SHP77 treated with DMSO at 0.1 percent for 48 hours (cell line): Measurements from ENCODE around the gene NKD2.
"Not testable (repeated sequence)": the region's sequence is repeated elsewhere in the genome, so short reads cannot be mapped to it uniquely, and the experiment has no call there.

Experiments
- DNase-seq: peaks from one replicate; lab custom pipeline; 2025; lab: John Stamatoyannopoulos, UW

The NKD2 gene

DNA sequence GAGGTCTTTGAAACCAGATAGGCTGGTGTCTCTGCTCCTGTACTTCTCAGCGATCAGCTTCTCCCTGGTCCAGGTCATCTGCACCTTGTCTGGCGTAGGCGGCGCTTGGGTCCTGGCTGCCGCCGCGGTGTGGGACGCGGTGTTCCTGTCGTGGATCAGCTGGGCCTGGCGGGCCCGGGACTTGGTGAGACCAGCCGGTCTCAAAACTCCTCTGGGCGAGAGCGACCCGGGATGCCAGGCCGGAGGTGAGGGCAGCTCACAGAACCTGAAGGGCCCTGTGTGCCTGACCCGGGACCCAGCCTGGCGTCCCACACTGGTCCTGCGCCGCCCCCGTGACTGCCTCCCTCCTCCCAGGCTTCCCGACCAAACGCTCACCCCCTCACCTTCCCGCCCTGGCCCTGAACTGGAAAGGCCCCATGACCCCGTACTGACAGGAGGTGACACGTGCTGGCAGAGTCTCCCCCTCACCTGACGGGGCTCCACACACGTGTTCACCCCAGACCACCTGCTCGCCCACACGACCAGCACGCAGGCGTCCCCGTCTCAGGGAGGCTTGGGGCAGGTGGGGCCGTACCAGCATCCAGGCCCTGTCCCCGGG is 49.0 kb downstream of the NKD2 start:
- no peak for DNase-seq

DNA sequence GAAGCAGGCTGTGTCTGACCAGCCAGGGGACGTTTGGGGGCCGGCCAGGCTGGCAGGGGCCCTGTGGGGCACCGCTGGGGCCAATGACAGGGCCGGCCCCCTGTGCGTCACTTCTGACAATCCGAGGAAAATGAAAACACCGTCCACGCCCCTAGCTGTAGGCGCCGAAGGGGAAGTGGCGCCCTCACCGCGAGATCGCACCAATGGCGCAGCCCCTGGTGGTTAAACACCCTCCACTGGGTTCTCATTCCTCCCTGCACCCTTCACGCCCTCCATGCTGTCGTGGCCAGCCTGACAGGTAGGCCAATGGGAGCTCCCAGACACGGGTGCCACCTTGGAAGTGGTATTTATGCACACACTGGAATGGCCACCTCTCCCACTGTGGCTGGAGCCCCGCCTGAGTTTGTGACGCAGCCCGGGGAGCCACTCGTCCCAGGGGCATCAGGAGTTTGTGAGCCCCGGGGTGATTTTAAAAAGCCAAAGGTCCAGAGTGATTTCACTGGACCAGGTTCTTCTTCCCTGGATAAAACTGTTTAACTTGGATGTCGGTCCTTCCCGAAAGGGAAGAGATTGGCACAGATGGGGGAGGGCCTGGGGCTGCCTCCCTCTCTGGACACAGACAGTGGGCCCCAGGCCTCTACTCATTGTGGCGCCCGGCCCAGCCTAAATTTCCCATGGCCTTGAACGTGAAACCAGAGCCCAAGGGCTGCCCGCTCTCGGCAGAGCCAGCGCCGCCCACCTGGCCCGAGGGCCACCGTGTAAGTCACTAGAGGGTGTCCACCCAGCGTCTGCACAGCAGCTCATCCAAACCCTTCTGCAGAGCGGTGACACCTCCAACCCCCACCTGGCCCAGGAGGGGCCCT is 49.7 kb downstream of the NKD2 start:
- no peak for DNase-seq

DNA sequence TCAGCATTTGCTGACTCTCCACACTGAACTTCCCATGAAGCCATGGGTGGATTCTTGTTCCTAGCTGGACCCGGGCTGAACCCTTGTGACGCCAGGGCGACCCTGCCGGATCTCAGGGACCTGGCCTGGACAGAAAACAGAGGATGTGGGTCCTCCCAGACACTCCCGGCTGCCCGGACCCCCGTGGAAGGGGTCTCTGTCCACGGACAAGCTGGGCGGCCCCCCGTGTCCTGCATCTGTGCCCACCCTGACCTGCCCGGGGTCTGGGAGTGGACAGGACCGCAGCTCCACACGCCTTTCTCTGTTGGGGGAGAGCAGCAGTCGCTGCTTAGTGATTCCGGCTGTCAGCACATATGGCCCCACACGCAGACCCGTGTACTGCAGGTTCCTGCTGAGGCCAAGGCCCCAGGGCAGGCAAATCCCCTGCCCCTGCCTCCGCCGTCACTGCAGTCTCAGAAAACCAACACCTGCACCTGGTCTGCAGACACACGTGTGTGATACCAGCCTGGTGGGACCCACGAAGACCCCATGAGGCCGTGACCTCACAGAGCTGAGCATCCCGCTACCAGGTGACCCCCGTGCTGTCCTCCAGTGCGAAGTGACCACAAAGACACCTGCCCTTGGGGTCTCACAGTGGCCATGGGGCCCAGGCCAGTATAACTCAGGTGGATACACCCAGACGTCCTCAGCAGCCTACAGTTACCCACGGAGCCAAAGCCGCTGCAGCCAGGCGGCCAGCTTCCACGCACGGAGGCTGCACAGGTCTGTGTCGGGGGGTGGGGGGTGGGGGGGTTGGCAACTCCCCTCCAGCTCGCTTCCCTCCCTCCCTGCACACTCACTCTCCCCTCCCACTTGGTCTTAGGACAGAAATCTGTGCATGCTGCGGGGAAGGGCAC is 50.6 kb downstream of the NKD2 start:
- no peak for DNase-seq

DNA sequence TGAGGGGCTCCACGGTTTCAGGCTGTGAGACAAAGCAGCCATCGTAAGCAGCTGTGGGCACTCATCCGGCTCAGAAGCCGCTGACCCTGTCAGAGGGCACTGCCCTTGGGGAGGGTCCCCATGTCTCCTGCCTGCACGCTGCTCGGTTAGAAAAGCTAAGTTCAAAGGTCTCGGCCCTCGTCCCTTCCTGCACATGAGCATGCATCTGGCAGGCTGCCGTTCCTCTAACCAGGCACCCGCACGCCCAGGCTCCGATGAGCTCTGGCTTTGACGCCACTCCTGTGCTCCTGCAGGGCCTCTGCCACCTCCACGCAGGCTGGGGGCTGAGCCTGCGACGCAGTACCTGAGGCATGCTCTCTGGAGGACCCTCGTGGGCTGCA is 51.3 kb downstream of the NKD2 start:
- DNase-seq: no peak

DNA sequence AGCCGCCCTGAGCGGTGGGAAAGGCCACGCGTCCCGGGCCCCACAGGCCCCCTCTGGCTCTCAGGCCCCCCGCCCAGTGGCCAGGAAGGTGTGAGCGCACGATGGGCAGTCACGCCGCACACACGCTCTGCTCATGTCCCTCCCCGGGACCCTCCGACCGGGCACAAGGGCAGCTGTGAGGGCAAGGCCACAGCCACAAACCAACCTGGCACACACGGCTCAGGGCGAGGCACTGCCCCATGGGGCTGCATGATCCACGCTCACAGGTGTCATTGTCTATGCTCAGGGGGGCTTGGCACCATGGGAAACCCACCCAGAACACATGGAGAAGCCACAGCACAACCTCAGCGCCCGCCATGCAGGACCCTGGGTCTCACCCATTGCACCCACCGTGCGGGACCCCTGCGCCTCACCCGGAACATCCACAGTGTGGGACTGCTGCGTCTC is 52.0 kb downstream of the NKD2 start:
- DNase-seq: no peak

DNA sequence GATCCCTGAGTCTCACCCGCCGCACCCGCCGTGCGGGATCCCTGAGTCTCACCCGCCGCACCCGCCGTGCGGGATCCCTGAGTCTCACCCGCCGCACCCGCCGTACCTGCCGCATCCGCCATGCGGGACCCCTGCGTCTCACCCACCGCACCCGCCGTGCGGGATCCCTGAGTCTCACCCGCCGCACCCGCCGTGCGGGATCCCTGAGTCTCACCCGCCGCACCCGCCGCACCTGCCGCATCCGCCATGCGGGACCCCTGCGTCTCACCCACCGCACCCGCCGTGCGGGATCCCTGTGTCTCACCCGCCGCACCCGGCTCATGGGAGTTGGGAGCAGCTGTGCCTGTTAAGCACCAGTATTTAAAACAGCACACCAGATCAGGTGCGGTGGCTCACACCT is 52.7 kb downstream of the NKD2 start:
- DNase-seq: not testable (repeated sequence)

DNA sequence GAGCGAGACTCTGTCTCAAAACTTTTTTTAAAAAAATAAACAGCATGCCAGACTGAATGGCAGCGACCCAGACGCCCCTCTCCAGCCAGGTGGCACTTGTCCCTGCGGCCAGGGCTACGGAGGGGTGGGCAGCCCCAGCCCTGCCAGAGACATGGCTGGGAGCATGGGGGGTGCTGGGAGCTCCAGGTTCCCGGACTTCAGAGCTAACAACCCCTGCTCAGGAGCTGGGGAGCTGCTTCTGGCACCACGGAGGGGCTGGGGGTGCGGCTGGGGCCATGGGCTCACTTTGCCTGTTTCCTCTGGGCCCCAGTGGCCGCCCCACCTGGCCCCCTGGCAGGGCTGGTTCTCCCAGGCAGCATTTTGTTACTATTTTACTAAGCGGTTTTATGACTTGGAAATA is 53.3 kb downstream of the NKD2 start:
- no peak for DNase-seq

DNA sequence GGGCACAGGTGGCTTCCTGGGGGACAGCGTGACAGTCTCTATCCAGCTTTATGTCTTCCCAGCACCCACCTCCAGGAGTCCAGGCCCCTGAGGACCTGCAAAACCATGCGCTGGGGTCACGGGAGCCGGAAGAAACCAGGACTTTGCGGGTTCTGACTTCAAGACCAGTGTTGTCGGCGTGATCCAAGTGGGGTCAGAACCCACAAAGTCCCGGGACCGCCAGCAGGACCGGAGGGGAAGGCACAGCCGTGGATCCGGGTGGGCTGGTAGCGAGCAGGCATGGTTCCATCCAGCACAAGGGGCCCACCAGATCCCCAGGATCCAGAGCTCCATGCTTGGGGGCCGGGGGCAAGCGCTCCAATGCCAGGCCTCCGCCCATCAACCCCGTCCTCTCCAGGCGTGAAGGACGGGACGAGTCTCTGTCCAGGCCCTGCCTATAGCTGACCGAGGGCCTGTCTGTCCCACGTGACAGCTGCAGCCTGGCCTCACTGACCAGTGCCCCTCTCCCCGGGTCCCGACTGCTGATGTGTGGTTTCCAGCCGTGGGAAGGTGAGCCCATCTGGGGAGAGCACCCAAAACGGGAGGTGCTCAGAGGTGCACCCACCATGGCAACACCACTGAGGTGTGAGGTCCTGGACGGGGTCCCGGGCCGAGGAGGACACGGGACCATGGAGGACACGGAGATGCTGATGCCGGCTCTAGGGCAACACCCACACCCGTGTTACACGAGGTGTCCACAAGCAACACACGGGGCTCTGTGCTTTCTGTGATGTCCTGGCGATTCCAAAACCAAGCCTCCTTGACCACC is 54.4 kb downstream of the NKD2 start:
- DNase-seq: no peak

DNA sequence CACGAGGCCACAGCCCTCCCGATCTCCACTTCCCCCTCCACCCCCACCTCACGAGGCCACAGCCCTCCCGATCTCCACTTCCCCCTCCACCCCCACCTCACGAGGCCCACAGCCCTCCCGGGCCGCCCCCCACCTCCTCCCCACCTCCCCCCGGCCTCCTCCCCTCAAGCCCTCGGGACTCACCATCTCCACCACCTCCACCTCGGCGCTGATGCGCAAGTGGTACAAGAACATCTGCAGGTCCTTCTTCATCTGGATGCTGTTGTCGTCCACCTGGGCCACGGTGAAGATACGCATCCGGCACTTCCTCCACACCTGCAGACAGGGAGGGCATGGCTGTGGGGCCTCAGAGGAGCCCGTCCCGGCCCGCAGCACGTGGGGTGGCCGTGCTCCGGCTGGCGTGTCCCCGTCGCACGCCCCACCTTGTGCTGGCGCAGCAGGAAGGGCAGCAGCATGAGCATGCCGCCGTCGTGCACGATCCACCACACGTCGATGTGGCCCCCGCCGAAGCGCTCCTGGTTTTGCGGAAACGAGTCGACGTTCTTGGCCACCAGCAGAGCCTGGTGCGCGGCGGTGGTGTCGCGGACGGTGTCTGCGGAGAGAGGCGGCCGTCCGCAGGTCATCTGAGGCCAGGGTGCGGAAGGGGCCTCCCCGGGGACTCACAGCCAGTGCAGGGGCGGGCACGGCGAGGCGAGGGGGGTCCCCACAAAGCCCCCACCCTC is 55.2 kb downstream of the NKD2 start:
- no peak for DNase-seq

DNA sequence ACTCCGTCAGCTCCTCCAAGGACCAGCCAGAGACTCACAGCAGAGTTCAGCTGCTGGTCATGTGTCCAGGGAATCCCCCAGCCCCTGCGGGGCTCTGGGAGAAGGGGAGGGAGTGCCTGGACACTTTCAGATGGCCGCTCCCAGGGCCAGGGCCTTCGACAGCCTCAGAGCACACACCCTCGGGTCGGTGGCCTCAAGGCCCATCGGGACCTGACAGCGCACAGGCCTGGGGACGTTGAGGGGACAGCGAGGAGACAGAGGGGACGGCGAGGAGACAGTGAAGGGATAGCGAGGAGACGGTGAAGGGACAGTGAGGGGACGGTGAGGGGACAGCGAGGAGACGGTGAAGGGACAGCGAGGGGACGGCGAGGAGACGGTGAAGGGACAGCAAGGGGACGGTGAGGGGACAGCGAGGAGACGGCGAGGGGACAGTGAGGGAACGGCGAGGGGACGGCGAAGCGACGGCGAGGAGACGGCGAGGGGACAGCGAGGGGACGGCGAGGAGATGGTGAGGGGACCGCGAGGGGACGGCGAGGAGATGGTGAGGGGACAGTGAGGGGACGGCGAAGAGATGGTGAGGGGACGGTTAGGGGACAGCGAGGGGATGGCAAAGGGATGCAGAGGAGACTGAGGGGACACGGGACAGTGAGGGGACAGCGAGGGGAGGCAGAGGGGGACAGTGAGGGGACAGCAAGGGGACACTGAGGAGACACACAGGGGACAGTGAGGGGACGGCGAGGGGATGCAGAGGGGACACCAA is 56.0 kb downstream of the NKD2 start:
- no peak for DNase-seq

DNA sequence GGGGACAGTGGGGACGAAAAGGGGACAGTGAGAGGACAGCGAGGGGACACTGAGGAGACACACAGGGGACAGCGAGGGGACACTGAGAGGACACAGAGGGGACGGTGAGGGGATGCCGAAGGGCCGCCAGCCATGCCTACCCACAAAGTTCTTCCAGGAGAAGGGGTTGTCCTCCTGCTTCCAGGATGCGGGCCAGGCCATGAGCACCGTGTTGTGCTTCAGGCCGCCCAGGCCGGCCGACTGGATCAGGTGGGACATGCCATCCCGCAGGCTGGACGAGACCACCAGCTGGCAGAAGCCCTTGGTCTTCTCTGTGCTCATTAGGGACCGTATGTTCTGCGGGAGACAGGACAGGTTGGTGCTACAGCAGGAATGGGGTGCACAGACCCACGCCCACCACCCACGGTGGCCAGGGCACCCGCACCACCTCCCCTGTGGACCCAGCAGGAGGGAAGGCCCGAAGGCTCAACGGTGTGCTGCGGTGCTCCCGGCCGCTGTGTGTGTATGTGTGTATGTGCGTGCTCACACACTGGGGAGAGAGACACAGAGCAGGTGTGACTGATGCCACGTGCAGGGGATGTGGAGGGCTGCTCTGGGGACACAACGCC is 56.6 kb downstream of the NKD2 start:
- no peak for DNase-seq

DNA sequence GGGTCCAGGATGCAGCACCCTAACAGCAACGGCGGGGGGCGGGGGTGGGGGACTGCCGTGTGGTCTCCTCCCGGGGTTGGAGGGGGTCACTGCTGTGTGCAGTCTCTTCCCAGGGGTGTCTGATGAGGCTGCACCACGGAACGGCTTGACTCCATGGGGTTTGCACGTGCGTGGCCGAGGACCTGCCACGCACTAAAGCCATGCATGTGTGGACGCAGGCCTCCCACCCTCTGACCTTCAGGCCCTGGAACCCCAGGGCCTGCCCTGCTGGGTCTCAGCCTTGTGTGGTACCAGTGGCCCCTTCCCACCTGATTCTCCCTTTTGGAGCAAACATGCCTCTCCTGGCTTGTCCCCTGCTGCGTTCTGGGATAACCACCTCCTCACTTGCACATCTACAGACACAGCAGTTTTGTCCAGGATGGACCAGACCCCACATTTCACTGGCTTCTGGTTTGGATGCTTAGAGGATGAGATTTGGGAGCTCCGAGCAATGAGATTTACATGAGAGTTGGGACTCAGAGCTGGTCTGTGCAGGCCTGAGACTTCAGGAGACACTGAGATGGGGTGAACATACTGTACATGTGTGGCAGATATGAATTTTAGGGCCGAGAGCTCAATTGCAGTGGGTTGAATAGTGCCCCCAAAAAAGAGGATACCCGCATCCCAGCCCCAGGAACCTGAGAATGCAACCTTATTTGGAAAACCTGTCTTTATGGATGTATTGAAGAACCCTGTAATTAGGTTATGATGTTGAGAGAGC is 57.5 kb downstream of the NKD2 start:
- DNase-seq: no peak

DNA sequence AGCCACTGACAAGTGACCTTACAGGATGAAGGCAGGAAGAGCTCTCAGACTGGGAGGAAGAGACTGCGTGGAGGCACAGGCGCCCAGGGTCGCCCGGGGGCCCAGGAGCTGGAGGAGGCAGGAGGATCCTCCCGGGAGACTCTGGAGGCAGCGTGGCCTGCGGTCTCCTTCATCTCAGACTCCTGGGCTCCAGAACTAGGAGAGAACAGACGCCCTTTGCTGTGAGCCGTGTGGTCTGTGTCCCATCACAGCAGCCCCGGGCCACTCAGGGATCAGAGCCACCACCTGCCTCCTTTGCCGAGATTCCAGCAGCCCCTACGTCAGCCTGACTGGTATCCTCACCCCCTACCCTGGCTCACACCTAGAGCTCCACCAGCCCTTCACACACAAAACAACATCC is 58.1 kb downstream of the NKD2 start:
- DNase-seq: no peak

DNA sequence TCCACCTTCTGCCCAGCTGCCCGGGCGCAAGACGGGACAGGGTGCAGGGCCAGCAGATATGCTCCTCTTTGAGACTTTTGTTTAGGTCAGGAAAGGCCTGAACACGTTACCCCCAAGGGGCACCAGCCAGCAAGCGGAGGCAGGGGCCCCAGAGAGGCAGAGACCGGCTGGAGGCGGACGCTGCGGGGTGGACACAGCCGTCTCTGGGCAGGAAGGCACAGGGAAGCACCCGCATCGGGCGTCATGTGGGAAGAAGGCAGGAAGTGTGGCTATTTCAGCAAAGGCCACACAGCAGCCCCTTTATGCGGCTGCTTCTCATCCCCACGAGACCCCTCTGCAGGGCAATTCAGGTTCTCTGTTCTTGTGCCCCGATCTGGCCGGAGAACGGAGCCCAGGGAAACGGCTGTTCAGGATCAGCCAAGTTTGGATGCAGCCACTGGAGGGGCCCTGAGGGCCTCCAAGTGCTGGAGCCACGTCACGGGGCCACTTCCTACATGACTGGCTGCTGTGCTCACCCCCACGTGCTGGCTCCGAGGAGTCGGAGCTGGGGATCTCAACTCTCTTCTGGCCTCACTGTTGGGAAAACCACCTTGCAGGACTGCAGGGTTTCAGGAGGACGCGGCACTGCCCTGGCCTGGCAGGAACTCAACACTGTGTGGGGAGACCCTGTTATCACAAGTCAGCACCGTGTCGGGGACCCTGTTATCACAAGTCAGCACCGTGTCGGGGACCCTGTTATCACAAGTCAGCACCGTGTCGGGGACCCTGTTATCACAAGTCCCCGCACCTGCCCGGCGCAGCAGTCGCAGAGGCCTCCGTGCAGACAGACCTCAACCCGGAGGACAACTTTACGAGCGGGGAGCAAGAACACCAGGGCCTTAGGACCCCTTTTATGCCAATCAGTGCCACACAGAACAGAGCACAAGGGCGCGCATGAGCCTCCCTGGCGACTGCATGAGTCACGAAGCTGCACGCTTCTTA is 58.8 kb downstream of the NKD2 start:
- no peak for DNase-seq

DNA sequence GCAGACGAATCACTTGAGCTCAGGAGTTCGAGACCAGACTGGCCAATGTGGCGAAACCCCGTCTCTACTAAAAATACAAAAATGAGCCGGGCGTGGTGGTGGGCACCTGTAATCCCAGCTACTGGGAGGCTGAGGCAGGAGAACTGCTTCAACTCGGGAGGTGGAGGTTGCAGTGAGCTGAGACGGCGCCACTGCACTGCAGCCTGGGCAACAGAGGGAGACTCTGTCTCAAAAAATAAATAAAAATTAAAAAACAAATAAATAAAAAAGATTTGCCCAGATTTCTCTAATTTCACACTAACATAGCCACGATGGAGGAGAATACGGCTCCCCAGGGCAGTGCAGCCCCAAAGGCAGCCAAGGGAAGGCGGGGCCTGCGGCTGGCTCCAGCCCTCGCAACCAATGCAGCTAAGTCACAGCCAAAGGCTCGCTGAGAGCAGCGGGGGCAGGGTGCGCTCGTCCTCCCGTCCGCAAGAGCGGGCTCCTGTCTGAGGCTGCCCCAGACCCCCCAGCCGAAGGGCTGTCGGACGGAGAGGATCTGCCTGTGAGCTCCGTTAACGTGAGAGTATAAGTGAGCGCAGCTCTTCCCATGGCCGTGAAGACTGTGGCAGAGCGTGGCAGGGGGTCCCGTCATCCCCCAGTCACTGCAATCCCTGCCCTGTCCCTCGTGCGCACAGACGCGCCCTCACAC is 59.7 kb downstream of the NKD2 start:
- no peak for DNase-seq

DNA sequence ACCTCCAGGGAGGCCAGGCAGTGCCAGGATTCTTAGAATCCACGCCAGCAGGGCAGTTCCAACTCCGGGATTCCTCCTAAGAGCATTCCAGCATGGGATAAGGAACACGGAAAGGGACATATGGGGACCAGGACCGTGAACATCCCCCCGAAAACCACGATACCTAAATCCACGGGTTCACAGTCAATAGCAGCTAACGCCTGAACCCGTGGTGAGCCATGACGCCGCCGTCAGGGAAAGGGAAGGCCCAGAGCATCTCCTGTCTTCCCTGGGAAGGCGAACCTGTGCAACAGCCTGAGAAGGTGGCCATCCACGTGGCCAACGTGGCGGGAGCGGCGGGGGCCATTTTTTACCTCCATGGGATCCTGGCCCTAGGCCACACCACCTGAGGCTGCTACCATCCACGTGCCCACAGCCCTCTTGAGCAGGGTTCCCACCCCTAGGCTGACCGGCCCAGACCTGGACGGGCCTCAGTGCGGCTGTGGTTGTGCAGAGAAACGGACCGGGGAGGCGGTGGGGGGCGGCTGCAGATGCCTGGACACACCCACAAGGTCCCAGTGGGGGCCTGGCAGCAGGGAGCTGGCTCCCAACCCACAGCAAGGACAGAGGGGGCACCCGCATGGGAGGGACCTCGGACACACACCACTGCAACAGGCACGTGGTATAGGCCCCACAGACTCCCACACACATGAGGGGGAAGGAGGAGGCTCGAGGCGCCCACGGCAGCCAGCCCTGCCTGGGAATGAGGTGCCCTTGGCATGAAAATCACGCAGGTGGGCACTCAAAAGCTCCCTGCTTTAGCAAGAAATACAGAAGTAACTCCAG is 60.5 kb downstream of the NKD2 start:
- no peak for DNase-seq

DNA sequence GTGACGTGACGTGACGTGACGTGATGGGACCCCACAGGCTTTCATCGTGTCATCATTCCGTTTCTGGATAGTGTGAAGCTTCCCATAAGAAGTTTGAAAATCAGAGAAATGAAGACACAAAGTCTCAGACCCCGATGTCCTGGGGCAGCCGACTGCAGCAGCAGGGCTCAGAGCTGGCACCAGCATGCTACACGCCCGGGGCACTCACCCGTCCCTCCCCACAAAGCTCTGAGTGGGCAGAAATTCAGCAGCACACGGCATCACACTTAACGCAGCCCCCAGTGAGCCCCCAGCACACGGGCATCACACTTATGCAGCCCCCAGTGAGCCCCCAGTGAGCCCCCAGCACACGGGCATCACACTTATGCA is 61.1 kb downstream of the NKD2 start:
- no peak for DNase-seq
